Parathyroid adenoma (tissue), 2 donors: ENCODE measurements around the gene MRPL19.

Source experiments
- H2AFZ ChIP-seq: fragments of 300-600 bp; sonication (generic); one replicate; pipeline ENCODE4 v1.7.0; 2017; ENCODE audit warnings: antibody characterized with exemption, mild to moderate bottlenecking
- H3K27ac ChIP-seq: fragments of 300-600 bp; sonication (generic); one replicate; pipeline ENCODE4 v1.7.0; 2017
- H3K27me3 ChIP-seq: fragments of 300-600 bp; sonication (generic); one replicate; pipeline ENCODE4 v1.7.0; 2017; ENCODE audit warnings: low read length; ENCODE audit not compliant: control insufficient read depth, insufficient read depth
- H3K36me3 ChIP-seq: fragments of 300-600 bp; sonication (generic); one replicate; pipeline ENCODE4 v1.7.0; 2017; ENCODE audit warnings: low read length; ENCODE audit not compliant: control insufficient read depth, insufficient read depth
- H3K4me1 ChIP-seq: fragments of 300-600 bp; sonication (generic); one replicate; pipeline ENCODE4 v1.7.0; 2017; ENCODE audit warnings: control low read depth
- H3K4me2 ChIP-seq: fragments of 300-600 bp; sonication (generic); one replicate; pipeline ENCODE4 v1.7.0; 2017; ENCODE audit warnings: low read length
- H3K4me3 ChIP-seq: fragments of 300-600 bp; sonication (generic); one replicate; pipeline ENCODE4 v1.7.0; 2017; ENCODE audit warnings: low read depth, low read length
- H3K79me2 ChIP-seq: fragments of 300-600 bp; sonication (generic); one replicate; pipeline ENCODE4 v1.7.0; 2017; ENCODE audit warnings: control low read depth
- H3K9ac ChIP-seq: fragments of 300-600 bp; sonication (generic); one replicate; pipeline ENCODE4 v1.7.0; 2017; ENCODE audit warnings: mild to moderate bottlenecking
- H3K9me3 ChIP-seq: fragments of 300-600 bp; sonication (generic); one replicate; pipeline ENCODE4 v1.7.0; 2017; ENCODE audit warnings: low read length; ENCODE audit not compliant: control insufficient read depth
- CTCF ChIP-seq: fragments of 300-600 bp; sonication (generic); IDR thresholded peaks from one replicate; pipeline ENCODE4 v1.7.0; 2017; ENCODE audit warnings: antibody characterized with exemption, mild to moderate bottlenecking
- donor health status: primary hyperparathyroidism.

Gene MRPL19

GRCh38 chr2:75646583-75647425 lies at the start of gene MRPL19:
Gene MRPL19 (plus strand): TSS chr2:75646783. CDS start chr2:75646808, 25 bp downstream.
- Histone ChIP-seq H3K4me1 (no peaks in the 10 kb centered on the region), H3K9ac (peak within 1 kb of the TSS; percentile 82), H3K36me3 (no peaks in the 10 kb centered on the region), H3K4me3 (peak within 1 kb of the TSS; percentile 81), H3K4me2 (peak within 1 kb of the TSS; percentile 71), H2AFZ (peak within 1 kb of the TSS; percentile 81), H3K9me3 (no peaks in the 10 kb centered on the region), H3K27me3 (no peaks in the 10 kb centered on the region), H3K79me2 (peaks cover 15% of the 10 kb centered on the region), H3K27ac (peak within 1 kb of the TSS; percentile 56)
- TF ChIP-seq CTCF: no peak

GRCh38 chr2:75596784-75597183 lies 49.8 kb upstream of the MRPL19 start:
- no peak overlapping the region for H3K9ac ChIP-seq
- H3K9me3 ChIP-seq: no peaks in the 10 kb centered on the region
- H3K79me2 ChIP-seq: no peaks in the 10 kb centered on the region
- no peaks in the 10 kb centered on the region for H3K36me3 ChIP-seq
- H3K4me1 ChIP-seq: no peaks in the 10 kb centered on the region
- H3K27ac ChIP-seq: no peak overlapping the region
- no peak overlapping the region for H3K4me3 ChIP-seq
- H3K4me2 ChIP-seq: no peak overlapping the region
- H2AFZ ChIP-seq: no peak overlapping the region
- no peak for TF ChIP-seq CTCF
- H3K27me3 ChIP-seq: no peaks in the 10 kb centered on the region

GRCh38 chr2:75597949-75598348 lies 48.6 kb upstream of the MRPL19 start:
- H3K4me3 ChIP-seq: no peak overlapping the region
- no peaks in the 10 kb centered on the region for H3K79me2 ChIP-seq
- H3K4me1 ChIP-seq: no peaks in the 10 kb centered on the region
- no peaks in the 10 kb centered on the region for H3K9me3 ChIP-seq
- no peaks in the 10 kb centered on the region for H3K36me3 ChIP-seq
- no peaks in the 10 kb centered on the region for H3K27me3 ChIP-seq
- no peak overlapping the region for H3K27ac ChIP-seq
- H2AFZ ChIP-seq: no peak overlapping the region
- no peak overlapping the region for H3K9ac ChIP-seq
- TF ChIP-seq CTCF: no peak
- H3K4me2 ChIP-seq: no peak overlapping the region

GRCh38 chr2:75598589-75599155 lies 47.9 kb upstream of the MRPL19 start:
- no peak overlapping the region for H3K27ac ChIP-seq
- H3K4me3 ChIP-seq: no peak overlapping the region
- H3K4me1 ChIP-seq: no peaks in the 10 kb centered on the region
- H3K9me3 ChIP-seq: no peaks in the 10 kb centered on the region
- H2AFZ ChIP-seq: no peak overlapping the region
- H3K27me3 ChIP-seq: no peaks in the 10 kb centered on the region
- H3K4me2 ChIP-seq: no peak overlapping the region
- no peaks in the 10 kb centered on the region for H3K79me2 ChIP-seq
- H3K36me3 ChIP-seq: no peaks in the 10 kb centered on the region
- no peak for TF ChIP-seq CTCF
- H3K9ac ChIP-seq: no peak overlapping the region
